ENCODE results near the gene CLEC20A. TPM values are rescaled to one million over a fixed set of nuclear protein-coding genes. Genes with fewer than 3 reads are reported as not detected.

The CLEC20A gene
- total RNA-seq, 1 experiment from 2014 or later = not detected

- Histone ChIP-seq H3K79me2 (ENCODE audit: low read length) (no peaks in the 10 kb centered on the region), H3K4me3 (ENCODE audit: low read length) (no peak overlapping the region), H3K9ac (ENCODE audit: low read length) (no peak overlapping the region), H3K27ac (ENCODE audit: low read length) (no peak overlapping the region), H3K9me3 (ENCODE audit: low read length) (no peaks in the 10 kb centered on the region), H4K20me1 (ENCODE audit: low read length) (no peaks in the 10 kb centered on the region), H3K27me3 (ENCODE audit: low read length) (no peaks in the 10 kb centered on the region), H3K9me2 (replicated peaks; ENCODE audit: low read length) (no peaks in the 10 kb centered on the region), H3K36me3 (ENCODE audit: low read depth, low read length) (no peaks in the 10 kb centered on the region), H3K4me1 (ENCODE audit: insufficient read depth, low read length) (no peaks in the 10 kb centered on the region), H3F3A (ENCODE audit: low read length, unreplicated experiment) (no peaks in the 10 kb centered on the region), H3K4me2 (ENCODE audit: low read length) (no peak overlapping the region), H2AFZ (ENCODE audit: low read length) (no peak overlapping the region)
- intact Hi-C loops (cut with micrococcal nuclease) = no loop called here
- no peak for ATAC-seq
- CTCF ChIA-PET = no interaction called here
- no peak for TF ChIP-seq EZH2 (IDR thresholded peaks at IDR 0.05; ENCODE audit: low read length, unreplicated experiment)
- TF ChIP-seq CTCF (conservative IDR thresholded peaks at IDR 0.05; ENCODE audit: low read depth, low read length) = no peak
- TF ChIP-seq EZH2phosphoT487 (IDR thresholded peaks at IDR 0.05; ENCODE audit: borderline replicate concordance, low read length) = no peak
- BruUV-seq (replicated peaks) = TSS peak; percentile 22
- no peak for DNase-seq
- POLR2A ChIA-PET (ENCODE audit: unreplicated experiment) = no interaction called here
Measured at GRCh38 chr1:178485541-178485981, 11.2 kb downstream of the CLEC20A start.

- intact Hi-C loops (cut with micrococcal nuclease) = no loop called here
- H4K20me1 ChIP-seq (ENCODE audit: low read length) = no peaks in the 10 kb centered on the region
- TF ChIP-seq CTCF (conservative IDR thresholded peaks at IDR 0.05; ENCODE audit: low read depth, low read length) = no peak
- no peak for TF ChIP-seq EZH2phosphoT487 (IDR thresholded peaks at IDR 0.05; ENCODE audit: borderline replicate concordance, low read length)
- no peak for TF ChIP-seq EZH2 (IDR thresholded peaks at IDR 0.05; ENCODE audit: low read length, unreplicated experiment)
- no peaks in the 10 kb centered on the region for H3K27me3 ChIP-seq (ENCODE audit: low read length)
- no peaks in the 10 kb centered on the region for H3K4me1 ChIP-seq (ENCODE audit: insufficient read depth, low read length)
- H3F3A ChIP-seq (ENCODE audit: low read length, unreplicated experiment) = no peaks in the 10 kb centered on the region
- ChIA-PET POLR2A (ENCODE audit: unreplicated experiment) (no interaction called here), CTCF (no interaction called here)
- BruUV-seq (replicated peaks) = no TSS peak
- ATAC-seq (no peak), DNase-seq (no peak)
- H3K27ac ChIP-seq (ENCODE audit: low read length) = no peak overlapping the region
- H3K4me3 ChIP-seq (ENCODE audit: low read length) = no peak overlapping the region
- H3K4me2 ChIP-seq (ENCODE audit: low read length) = no peak overlapping the region
- no peak overlapping the region for H3K9ac ChIP-seq (ENCODE audit: low read length)
- H2AFZ ChIP-seq (ENCODE audit: low read length) = no peak overlapping the region
- no peaks in the 10 kb centered on the region for H3K9me3 ChIP-seq (ENCODE audit: low read length)
- no peaks in the 10 kb centered on the region for H3K9me2 ChIP-seq (replicated peaks; ENCODE audit: low read length)
- no peaks in the 10 kb centered on the region for H3K79me2 ChIP-seq (ENCODE audit: low read length)
- H3K36me3 ChIP-seq (ENCODE audit: low read depth, low read length) = no peaks in the 10 kb centered on the region
Measured at GRCh38 chr1:178484698-178485225, 12.0 kb downstream of the CLEC20A start.

DNA sequence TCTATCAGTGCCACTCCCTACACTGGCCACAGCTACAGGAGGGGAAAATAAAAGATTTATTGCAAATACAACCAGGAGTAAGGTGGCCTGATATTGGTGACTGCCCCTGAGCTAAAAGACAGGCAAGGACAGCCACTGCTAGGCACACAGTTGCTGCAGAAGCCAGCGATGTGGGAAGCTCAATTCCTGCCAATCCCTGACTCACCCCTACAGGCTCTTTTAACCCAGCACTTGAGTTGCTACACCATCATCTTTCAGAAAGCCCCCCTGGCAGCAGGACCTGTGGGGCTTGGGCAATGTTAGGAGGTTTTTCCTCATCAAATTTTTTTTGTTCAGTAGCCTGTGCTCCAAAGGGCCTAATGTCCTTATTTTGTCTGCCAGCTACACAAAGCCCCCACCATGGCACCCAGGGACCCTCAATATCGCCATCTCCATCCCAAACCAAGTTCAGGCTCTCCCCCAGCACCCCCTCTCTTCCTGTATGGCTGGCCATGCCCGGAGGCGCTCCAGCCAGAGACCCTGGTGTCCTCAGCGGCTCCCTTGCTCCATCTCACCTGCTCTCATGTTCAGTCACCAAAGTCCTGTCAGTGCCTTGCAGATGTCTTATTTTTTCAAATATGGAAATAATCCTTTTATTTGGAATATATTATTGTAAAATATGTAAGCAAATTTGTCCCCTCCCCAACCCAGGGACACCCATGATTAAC is 13.4 kb downstream of the CLEC20A start:
- Histone ChIP-seq H3K27ac (ENCODE audit: low read length) (no peak overlapping the region), H3F3A (ENCODE audit: low read length, unreplicated experiment) (no peaks in the 10 kb centered on the region), H3K4me3 (ENCODE audit: low read length) (no peak overlapping the region), H3K4me2 (ENCODE audit: low read length) (no peak overlapping the region), H3K9me3 (ENCODE audit: low read length) (no peaks in the 10 kb centered on the region), H4K20me1 (ENCODE audit: low read length) (no peaks in the 10 kb centered on the region), H3K9me2 (replicated peaks; ENCODE audit: low read length) (no peaks in the 10 kb centered on the region), H3K4me1 (ENCODE audit: insufficient read depth, low read length) (no peaks in the 10 kb centered on the region), H3K36me3 (ENCODE audit: low read depth, low read length) (no peaks in the 10 kb centered on the region), H3K27me3 (ENCODE audit: low read length) (no peaks in the 10 kb centered on the region), H3K9ac (ENCODE audit: low read length) (no peak overlapping the region), H3K79me2 (ENCODE audit: low read length) (no peaks in the 10 kb centered on the region), H2AFZ (ENCODE audit: low read length) (no peak overlapping the region)
- DNase-seq (no peak), ATAC-seq (no peak)
- ChIA-PET CTCF (no interaction called here), POLR2A (ENCODE audit: unreplicated experiment) (no interaction called here)
- intact Hi-C loops (cut with micrococcal nuclease) = no loop called here
- BruUV-seq (replicated peaks) = no TSS peak
- no peak for TF ChIP-seq EZH2phosphoT487 (IDR thresholded peaks at IDR 0.05; ENCODE audit: borderline replicate concordance, low read length)

All from PC-3 (cell line).